HepG2 (cell line): ENCODE results near the gene SPHK1. TPM values are rescaled to one million over a fixed set of nuclear protein-coding genes. Genes with fewer than 3 reads are reported as not detected.

ENCODE experiments used
- AHDC1 ChIP-seq: sonication (generic); formaldehyde crosslinking; IDR thresholded peaks from 2 replicates; pipeline ENCODE4 v1.5.1; 2020; ENCODE audit warnings: mild to moderate bottlenecking, missing genetic modification reagents, borderline replicate concordance
- CEBPB ChIP-seq: IDR thresholded peaks from 2 replicates; pipeline ENCODE4 v1.6.1; 2011; ENCODE audit warnings: low read depth, low read length, improper control_type of control experiment, borderline replicate concordance
- HCFC1 ChIP-seq: fragments of 150-350 bp; IDR thresholded peaks from 2 replicates; pipeline ENCODE4 v1.6.1; 2014; ENCODE audit warnings: low read depth, low read length
- JARID2 ChIP-seq: sonication (generic); formaldehyde crosslinking; IDR thresholded peaks from 2 replicates; pipeline ENCODE4 v1.8.1; 2023; ENCODE audit warnings: missing genetic modification reagents, inconsistent platforms; ENCODE audit not compliant: insufficient replicate concordance
- LRRFIP1 ChIP-seq: sonication (generic); formaldehyde crosslinking; conservative IDR thresholded peaks from 2 replicates; pipeline ENCODE4 v1.4.0; 2020; ENCODE audit warnings: missing genetic modification reagents
- MTF1 ChIP-seq: sonication (generic); formaldehyde crosslinking; IDR thresholded peaks from 2 replicates; pipeline ENCODE4 v1.5.0; 2020; ENCODE audit warnings: missing genetic modification reagents
- MXD4 ChIP-seq: IDR thresholded peaks from 2 replicates; pipeline ENCODE4 v1.6.1; 2016; ENCODE audit warnings: mild to moderate bottlenecking, missing biosample characterization, missing genetic modification reagents
- RBFOX2 ChIP-seq: fragments of 200-400 bp; formaldehyde crosslinking; IDR thresholded peaks from 2 replicates; pipeline ENCODE4 v1.6.1; 2017; ENCODE audit warnings: low read depth, mild to moderate bottlenecking, low read length
- SMARCE1 ChIP-seq: fragments of 450-650 bp; IDR thresholded peaks from 2 replicates; pipeline ENCODE4 v1.6.1; 2017; ENCODE audit warnings: borderline replicate concordance
- THYN1 ChIP-seq: sonication (generic); formaldehyde crosslinking; IDR thresholded peaks from 2 replicates; pipeline ENCODE4 v1.8.1; 2023; ENCODE audit warnings: low read depth, mild to moderate bottlenecking, moderate library complexity, missing genetic modification reagents, borderline replicate concordance
- TOPORS ChIP-seq: sonication (generic); formaldehyde crosslinking; IDR thresholded peaks from 2 replicates; pipeline ENCODE4 v1.8.0; 2023; ENCODE audit warnings: mild to moderate bottlenecking, missing genetic modification reagents
- ZNF274 ChIP-seq: sonication (generic); formaldehyde crosslinking; IDR thresholded peaks from 2 replicates; pipeline ENCODE4 v1.5.1; 2020; ENCODE audit warnings: mild to moderate bottlenecking, missing genetic modification reagents
- ZNF800 ChIP-seq: sonication (generic); formaldehyde crosslinking; IDR thresholded peaks from 2 replicates; pipeline ENCODE4 v1.4.0; 2020; ENCODE audit warnings: missing genetic modification reagents
- polyA plus RNA-seq, 8 experiments: library from polyadenylated mRNA; depleted of rRNA in 3 of 8; stranded (reverse) in 7 of 8; unstranded in 1 of 8; fragments of >200 nt; fragmentation: Illumina TruSeq in 4 of 8; extraction: Trizol in 4 of 8; gene quantifications; 2 replicates each; pipeline versions ENCODE4 v1.2.1 to v1.2.3, GENCODE V29; 2011 to 2016; ENCODE audit warnings: low read depth in 4 of 8, missing spikeins in 1 of 8, mixed read lengths in 1 of 8; ENCODE audit not compliant: insufficient read depth in 1 of 8
- total RNA-seq, 5 experiments: library from RNA; depleted of rRNA; stranded (reverse); fragments of >200 nt; fragmentation: Illumina TruSeq; extraction: Trizol; gene quantifications; 2 replicates each; pipeline ENCODE4 v1.2.3, GENCODE V29; 2016; ENCODE audit warnings: low read depth in 1 of 5
- TF ChIP-seq, protein P1 (sequence below): sonication (generic); formaldehyde crosslinking; conservative IDR thresholded peaks from 2 replicates; pipeline ENCODE4 v1.4.0; 2020; ENCODE audit warnings: missing genetic modification reagents
- TF ChIP-seq, protein P2 (sequence below): sonication (generic); formaldehyde crosslinking; IDR thresholded peaks from 2 replicates; pipeline ENCODE4 v1.5.0; 2020; ENCODE audit warnings: mild to moderate bottlenecking, missing genetic modification reagents, moderate library complexity

SPHK1 gene
- total and polyA plus RNA-seq, 2 of the 13 experiments (the other 11 are each of a cell fraction or from before 2014, with no cell fraction given) = 129 to 160 TPM

GRCh38 chr17:76382803-76383545, 1.4 kb upstream of the SPHK1 start (continued):
- TF ChIP-seq, protein P1, sequence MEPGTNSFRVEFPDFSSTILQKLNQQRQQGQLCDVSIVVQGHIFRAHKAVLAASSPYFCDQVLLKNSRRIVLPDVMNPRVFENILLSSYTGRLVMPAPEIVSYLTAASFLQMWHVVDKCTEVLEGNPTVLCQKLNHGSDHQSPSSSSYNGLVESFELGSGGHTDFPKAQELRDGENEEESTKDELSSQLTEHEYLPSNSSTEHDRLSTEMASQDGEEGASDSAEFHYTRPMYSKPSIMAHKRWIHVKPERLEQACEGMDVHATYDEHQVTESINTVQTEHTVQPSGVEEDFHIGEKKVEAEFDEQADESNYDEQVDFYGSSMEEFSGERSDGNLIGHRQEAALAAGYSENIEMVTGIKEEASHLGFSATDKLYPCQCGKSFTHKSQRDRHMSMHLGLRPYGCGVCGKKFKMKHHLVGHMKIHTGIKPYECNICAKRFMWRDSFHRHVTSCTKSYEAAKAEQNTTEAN = peak; percentile 45
- TF ChIP-seq HCFC1 = no peak
- TF ChIP-seq ZNF800 = peak; percentile 90
- TF ChIP-seq LRRFIP1 = no peak
- 0 out of 2 replicates have a peak, but pooled peaks have one; percentile 29 for TF ChIP-seq ZNF274 (CRISPR knock-in tag)
- TF ChIP-seq MTF1 (CRISPR knock-in tag) = no peak
- no peak for TF ChIP-seq JARID2 (CRISPR knock-in tag)
- TF ChIP-seq, protein P2, sequence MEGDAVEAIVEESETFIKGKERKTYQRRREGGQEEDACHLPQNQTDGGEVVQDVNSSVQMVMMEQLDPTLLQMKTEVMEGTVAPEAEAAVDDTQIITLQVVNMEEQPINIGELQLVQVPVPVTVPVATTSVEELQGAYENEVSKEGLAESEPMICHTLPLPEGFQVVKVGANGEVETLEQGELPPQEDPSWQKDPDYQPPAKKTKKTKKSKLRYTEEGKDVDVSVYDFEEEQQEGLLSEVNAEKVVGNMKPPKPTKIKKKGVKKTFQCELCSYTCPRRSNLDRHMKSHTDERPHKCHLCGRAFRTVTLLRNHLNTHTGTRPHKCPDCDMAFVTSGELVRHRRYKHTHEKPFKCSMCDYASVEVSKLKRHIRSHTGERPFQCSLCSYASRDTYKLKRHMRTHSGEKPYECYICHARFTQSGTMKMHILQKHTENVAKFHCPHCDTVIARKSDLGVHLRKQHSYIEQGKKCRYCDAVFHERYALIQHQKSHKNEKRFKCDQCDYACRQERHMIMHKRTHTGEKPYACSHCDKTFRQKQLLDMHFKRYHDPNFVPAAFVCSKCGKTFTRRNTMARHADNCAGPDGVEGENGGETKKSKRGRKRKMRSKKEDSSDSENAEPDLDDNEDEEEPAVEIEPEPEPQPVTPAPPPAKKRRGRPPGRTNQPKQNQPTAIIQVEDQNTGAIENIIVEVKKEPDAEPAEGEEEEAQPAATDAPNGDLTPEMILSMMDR = no peak; the same call in 1 of the 2 replicates
- no peak for TF ChIP-seq THYN1 (CRISPR knock-in tag)
- peak; percentile 100 for TF ChIP-seq RBFOX2
- TF ChIP-seq SMARCE1 = no peak
- TF ChIP-seq CEBPB = no peak
- no peak; the same call in 1 of the 2 replicates for TF ChIP-seq MXD4 (CRISPR knock-in tag)
- TF ChIP-seq TOPORS (CRISPR knock-in tag) = peak; percentile 26; the same call in 1 of the 2 replicates
- TF ChIP-seq AHDC1 (CRISPR knock-in tag) = no peak
